Middle frontal gyrus (tissue), 1 donor: Measurements from ENCODE around the gene PODNL1.

Source experiments
- DNase-seq: peaks from one replicate; pipeline ENCODE4 v3.0.0-alpha.2; 2015; ENCODE audit warnings: low spot score; ENCODE audit errors: extremely low spot score

PODNL1 gene

DNA sequence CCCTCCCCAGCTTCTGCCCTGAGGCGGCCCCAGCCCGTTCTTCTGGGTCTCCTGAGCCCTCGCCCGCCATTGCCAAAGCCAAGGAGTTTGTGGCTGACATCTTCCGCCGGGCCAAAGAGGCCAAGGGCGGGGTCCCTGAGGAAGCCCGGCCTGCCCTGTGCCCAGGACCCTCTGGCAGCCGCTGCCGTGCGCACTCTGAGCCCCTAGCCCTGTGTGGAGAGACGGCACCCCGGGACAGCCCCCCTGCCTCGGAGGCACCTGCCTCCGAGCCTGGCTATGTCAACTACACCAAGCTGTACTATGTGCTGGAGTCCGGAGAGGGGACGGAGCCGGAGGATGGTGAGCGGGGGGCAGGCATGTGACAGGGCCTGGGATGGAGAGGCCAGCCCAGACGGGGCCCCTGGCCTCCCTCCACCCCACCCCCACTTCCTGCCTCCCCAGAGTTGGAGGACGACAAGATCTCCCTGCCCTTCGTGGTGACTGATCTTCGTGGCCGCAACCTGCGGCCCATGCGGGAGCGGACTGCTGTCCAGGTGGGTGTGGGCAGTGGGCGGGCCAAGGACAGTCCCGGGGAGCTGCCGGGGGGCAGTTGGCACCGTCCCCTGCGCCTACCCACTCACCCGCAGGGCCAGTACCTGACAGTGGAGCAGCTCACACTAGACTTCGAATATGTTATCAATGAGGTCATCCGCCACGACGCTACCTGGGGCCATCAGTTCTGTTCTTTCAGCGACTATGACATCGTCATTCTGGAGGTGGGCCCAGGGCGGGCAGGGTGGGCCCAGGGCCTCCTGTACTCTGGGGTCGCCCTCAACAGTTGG is 21.1 kb upstream of the PODNL1 start:
- DNase-seq: no peak

DNA sequence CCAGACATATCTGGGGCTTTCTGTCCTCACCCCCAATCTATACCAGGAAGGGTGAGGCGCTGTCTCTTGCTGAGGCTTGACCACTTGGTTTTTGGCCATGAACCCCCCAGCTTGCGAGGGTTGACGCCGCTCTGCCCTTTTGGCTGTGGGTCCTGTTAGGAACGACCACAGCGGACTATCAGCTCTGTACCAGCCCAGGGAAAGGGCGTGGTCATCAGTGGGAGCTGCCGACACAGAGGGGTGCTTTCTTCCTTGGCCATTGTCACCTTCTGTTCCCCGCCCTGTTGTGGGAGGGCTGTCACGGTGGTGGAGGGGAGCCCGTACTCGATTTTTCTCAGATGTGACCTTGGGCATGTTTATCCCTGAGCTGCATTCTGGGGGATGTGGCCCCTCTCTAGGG is 19.8 kb upstream of the PODNL1 start:
- no peak for DNase-seq

DNA sequence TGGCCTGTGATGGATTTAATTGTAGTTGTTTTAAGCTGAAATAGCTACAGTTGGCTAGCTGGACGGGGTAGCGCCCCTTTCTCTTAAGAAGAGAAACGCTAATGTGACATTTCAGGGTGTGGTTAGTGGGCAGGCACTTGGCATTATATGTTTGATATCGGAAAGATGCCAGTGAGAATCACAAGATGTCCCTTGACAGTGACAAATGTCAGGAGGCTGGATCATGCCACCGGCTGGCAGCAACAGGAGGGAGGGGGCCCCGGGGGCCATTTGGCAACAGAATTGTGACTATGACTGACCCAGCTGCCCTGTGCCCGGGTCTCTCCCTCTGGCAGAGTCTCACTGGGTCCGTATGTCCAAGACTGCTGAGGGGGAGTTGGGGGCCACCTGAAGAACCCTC is 18.8 kb upstream of the PODNL1 start:
- DNase-seq: no peak

GRCh38 chr19:13956365-13956744 is 18.1 kb upstream of the PODNL1 start:
- no peak for DNase-seq

GRCh38 chr19:13955662-13956364 is 17.6 kb upstream of the PODNL1 start:
- no peak for DNase-seq

DNA sequence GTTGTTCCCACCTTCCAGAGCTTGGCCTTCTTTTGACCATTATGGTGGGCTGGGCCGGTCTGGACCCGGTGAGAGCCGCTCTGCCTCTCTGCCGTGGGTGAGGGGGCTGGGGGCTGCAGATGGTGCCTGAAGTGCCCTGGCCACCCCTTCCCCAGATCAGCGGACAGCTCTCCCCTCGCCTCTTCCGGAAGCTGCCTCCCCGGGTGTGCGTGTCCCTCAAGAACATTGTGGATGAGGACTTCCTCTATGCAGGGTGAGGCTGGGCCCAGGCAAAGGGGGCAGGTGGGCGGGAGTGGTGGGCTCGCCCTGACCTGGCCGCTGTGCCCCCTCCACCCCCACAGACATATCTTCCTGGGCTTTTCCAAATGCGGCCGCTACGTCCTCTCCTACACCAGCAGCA is 16.0 kb upstream of the PODNL1 start:
- DNase-seq: no peak

DNA sequence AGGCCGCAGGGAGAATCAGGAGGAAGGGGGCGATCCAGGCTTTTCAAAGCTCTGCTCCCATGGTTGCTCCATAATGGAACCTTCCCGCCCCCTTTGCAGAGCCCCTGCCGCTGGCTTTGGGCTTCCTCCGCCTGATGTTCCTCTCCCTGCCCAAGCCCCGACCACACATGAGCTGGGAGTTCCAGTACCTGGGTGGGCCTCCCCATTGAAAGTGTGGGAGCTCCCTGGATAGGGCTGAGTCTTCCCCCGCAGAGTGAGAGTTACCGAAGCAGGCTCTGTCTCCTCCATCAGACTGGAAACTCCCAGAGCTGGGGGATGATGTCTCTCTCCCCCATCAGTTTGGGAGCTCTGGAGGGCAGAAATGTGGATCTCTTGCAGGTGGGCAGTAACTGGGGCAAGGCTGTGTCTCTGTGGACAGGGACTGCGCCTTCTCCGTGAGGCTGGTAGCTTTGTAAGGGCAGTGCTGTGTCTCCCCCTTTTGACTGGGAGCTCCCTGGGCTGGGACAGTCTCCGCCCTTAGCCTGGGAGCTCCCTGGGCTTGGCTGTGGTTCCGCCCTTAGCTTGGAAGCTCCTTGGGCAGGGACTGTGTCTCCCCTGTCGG is 14.8 kb upstream of the PODNL1 start:
- no peak for DNase-seq

GRCh38 chr19:13952154-13952930 is 14.1 kb upstream of the PODNL1 start, which contains the start of gene DCAF15:
DCAF15 (plus strand) TSS chr19:13952509; CDS start chr19:13952513, 4 bp downstream.
- peak; percentile 95 for DNase-seq

DNA sequence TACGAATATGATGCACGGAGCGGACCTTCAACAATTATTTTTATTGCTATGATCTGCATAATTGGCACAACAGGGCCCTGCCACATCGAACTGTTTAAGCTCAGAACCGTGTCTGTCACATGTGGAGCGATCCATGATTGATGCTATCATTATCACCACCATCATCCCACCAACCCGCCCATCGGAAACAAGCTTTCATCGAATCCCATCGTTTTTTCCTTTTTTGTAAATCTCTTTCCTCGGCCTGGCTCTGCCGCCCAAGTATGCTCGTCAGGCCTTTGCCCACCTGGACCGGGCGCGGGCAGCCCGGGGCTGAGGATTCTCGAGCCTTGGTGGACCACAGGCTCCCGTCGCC is 13.6 kb upstream of the PODNL1 start:
- DNase-seq: no peak

- DNase-seq: no peak
Observed at GRCh38 chr19:13951043-13951442, 12.8 kb upstream of the PODNL1 start.

GRCh38 chr19:13946414-13946813 is 8.2 kb upstream of the PODNL1 start:
- DNase-seq: no peak

DNA sequence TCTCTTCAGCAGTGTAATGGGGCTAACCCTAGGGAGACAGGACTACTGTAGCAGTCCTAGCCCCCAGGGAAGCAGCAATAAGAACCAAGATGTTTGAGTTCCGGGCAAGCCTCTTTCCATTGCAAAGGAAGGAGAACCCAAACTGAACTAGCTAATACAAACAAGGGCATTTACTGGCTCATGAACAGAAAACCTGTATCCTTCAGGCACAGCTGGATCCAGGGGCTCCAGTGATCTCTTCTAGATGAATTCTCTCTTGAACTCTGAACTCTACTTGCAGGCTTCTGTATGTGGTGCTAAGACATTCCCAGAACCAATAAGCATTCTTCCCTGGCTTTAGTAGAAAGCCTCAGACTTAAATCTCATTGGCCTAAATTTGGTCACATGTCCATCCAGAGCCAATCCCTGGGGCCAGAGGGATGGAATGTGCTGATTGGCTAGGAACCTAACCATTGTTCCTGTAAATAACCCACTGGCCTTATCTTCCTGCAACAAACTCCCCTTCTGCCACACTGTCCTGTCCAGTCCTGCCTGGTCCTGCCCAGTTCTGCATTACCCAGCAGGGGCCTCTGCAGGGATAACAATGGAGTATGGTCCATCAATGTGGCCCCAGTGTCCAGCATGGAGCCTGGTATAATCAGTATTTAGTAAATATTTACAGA is 3.9 kb upstream of the PODNL1 start:
- DNase-seq: no peak

GRCh38 chr19:13937479-13938300 is 527 bp downstream of the PODNL1 start:
- no peak for DNase-seq

GRCh38 chr19:13935765-13936510 is 2.3 kb downstream of the PODNL1 start:
- no peak for DNase-seq

DNA sequence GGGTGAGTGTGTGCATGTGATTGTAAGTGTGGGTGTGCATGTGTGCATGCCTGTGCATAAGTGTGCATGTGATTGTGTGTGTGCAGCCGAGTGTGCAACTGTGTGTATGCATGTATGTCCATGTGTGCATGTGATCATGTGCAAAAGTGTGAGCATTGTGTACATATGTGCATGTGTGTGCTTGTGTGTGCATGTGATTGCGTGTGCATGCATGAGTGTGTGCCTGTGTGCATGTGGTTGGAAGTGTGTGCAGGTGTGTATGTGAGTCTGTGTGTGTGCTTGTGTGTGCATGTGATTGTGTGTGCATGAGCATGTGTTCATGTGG is 3.5 kb downstream of the PODNL1 start:
- no peak for DNase-seq

- DNase-seq: no peak
Observed at GRCh38 chr19:13932911-13933393, 5.3 kb downstream of the PODNL1 start.

- no peak for DNase-seq
Observed at GRCh38 chr19:13932149-13932637, 6.0 kb downstream of the PODNL1 start.

DNA sequence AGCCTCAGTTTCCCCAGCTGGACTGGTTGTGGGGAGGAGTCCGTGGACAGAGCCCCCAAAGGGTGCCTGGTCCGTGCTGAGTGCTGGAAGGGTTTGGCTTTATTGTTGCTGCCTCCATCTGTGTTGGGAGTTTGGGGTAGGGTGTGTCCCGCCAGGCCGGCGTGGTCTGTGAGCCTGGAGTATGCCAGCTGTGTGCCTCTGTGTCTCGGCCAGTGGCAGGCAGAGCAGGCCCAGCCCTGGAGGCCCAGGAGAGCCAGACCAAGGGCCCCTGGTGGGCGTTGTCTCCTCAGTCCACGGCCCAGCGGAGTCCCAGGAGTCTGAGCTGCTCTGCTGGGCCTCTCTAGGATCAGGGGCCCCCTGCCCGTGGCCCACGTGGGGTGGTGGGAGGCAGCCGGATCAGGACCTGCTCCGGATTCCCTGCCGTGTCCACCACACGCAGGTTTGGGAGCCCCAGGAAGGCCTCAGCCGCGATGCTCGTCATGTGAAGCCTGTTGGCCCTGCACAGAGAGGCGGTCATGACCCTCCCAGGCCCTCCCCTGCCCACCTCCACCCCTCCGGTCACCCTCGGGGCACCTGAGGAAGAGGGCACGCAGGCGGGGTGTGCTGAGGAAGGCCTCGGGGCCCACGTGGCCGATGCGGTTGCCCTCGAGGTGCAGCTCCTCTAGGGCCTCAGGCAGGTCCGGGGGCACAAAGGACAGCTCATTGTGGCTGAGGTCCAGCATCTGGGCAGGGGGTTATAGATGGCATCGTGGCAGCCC is 6.6 kb downstream of the PODNL1 start:
- no peak for DNase-seq

DNA sequence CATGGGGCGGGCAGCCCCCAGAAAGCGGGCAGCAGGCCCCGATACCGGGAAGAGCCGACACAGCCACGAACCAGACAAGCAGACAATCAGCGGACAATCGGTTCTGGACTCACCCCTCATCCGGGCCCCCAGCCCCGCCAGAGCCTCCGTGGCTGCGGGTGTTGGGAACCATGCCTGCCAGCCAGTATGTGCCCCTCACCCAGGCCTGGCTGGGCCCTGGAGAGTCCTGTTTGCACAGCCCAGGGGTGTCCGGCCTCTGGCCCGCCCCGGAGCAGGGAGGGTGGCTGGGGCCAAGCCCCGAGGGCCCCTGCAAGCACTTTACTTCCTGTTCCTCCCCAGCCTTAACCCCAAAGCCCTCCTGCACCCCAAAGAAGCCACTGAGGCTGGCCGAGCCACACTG is 7.8 kb downstream of the PODNL1 start:
- no peak for DNase-seq
